Prostate gland (tissue), 2 donors: ENCODE results near the gene CEP85L. TPM values are rescaled to one million over a fixed set of nuclear protein-coding genes. Genes with fewer than 3 reads are reported as not detected.

Source experiments
- DNase-seq: peaks from one replicate; pipeline ENCODE4 v3.0.0-alpha.2; 2019; ENCODE audit warnings: low spot score
- H3K27ac ChIP-seq, 2 donors: fragments of 200-600 bp; sonication (generic); 2 replicates each; pipeline ENCODE4 v1.5.1; 2017 to 2019
- H3K27me3 ChIP-seq: fragments of 200-600 bp; sonication (generic); replicated peaks from 2 replicates; pipeline ENCODE4 v1.5.1; 2019; ENCODE audit not compliant: insufficient read depth
- H3K36me3 ChIP-seq, 2 donors: fragments of 200-600 bp; sonication (generic); 1 replicate in 1 of 2; 2 replicates in 1 of 2; pipeline versions ENCODE4 v1.5.1 to v1.8.1; 2017 to 2019
- H3K4me1 ChIP-seq: fragments of 200-600 bp; sonication (generic); replicated peaks from 2 replicates; pipeline ENCODE4 v1.5.1; 2019
- H3K4me3 ChIP-seq, 2 donors: fragments of 200-600 bp; sonication (generic); 2 replicates each; pipeline ENCODE4 v1.5.1; 2017 to 2019
- H3K9me3 ChIP-seq: fragments of 200-600 bp; sonication (generic); 2 replicates; pipeline ENCODE4 v1.5.1; 2017
- CTCF ChIP-seq, 4 experiments: fragments of 200-600 bp in 2 of 4; fragments of 450-650 bp in 2 of 4; sonication (generic) in 2 of 4; IDR thresholded peaks; 1 replicate in 3 of 4; 2 replicates in 1 of 4; pipeline ENCODE4 v1.5.1; 2016 to 2019; ENCODE audit warnings: antibody characterized with exemption in 4 of 4, mild to moderate bottlenecking in 2 of 4, moderate library complexity in 2 of 4
- POLR2A ChIP-seq: fragments of 450-650 bp; IDR thresholded peaks from one replicate; pipeline ENCODE4 v1.6.1; 2016; ENCODE audit warnings: antibody characterized with exemption, mild to moderate bottlenecking
- POLR2AphosphoS5 ChIP-seq: sonication (generic); formaldehyde crosslinking; IDR thresholded peaks from one replicate; pipeline ENCODE4 v1.6.1; 2017; ENCODE audit warnings: antibody characterized with exemption
- WGBS: methylation state at CpG from one replicate; pipeline ENCODE4 v1.1.5; 2018; 5-methylcytosine and 5-hydroxymethylcytosine counted together
- intact Hi-C: fragments of 100-400 bp; cut with DNase I; formaldehyde crosslinking; loops from one replicate; pipeline ENCODE4 v1.14.2; 2022
- total RNA-seq, 2 donors: library from RNA; depleted of rRNA; stranded (reverse); fragments of >200 nt; gene quantifications; one replicate each; pipeline ENCODE4 v1.1.0, GENCODE V29; 2016

The CEP85L gene
- total RNA-seq, 2 donors from 2014 or later, result 2.7 to 33.5 TPM

GRCh38 chr6:118522422-118522821, 129.0 kb downstream of the CEP85L start:
- no peak overlapping the region for H3K4me3 ChIP-seq
- no peaks in the 10 kb centered on the region for H3K27me3 ChIP-seq
- no peaks in the 10 kb centered on the region for H3K36me3 ChIP-seq
- TF ChIP-seq POLR2AphosphoS5 (no peak), POLR2A (no peak), CTCF (IDR thresholded peaks at IDR 0.05) (no peak)
- no peaks in the 10 kb centered on the region for H3K9me3 ChIP-seq
- H3K27ac ChIP-seq, result no peak overlapping the region
- WGBS, result 95% methylated on average over 4 of the region's 4 CpGs
- H3K4me1 ChIP-seq, result no peaks in the 10 kb centered on the region
- intact Hi-C loops, result no loop called here
- no peak for DNase-seq

- DNase-seq, result no peak
- no peak overlapping the region for H3K27ac ChIP-seq
- no peak overlapping the region for H3K4me3 ChIP-seq
- WGBS, result 77% methylated on average over 3 of the region's 3 CpGs
- H3K36me3 ChIP-seq, result no peaks in the 10 kb centered on the region
- H3K4me1 ChIP-seq, result no peaks in the 10 kb centered on the region
- H3K9me3 ChIP-seq, result no peaks in the 10 kb centered on the region
- intact Hi-C loops, result loop anchor here (5.0 kb wide), 1 partner anchor 38 kb away; no protein-coding TSS in a partner anchor
- TF ChIP-seq CTCF (IDR thresholded peaks at IDR 0.05) (no peak), POLR2AphosphoS5 (no peak), POLR2A (no peak)
- H3K27me3 ChIP-seq, result no peaks in the 10 kb centered on the region
Measured at GRCh38 chr6:118514689-118515088, 136.7 kb downstream of the CEP85L start.

- TF ChIP-seq CTCF (IDR thresholded peaks at IDR 0.05), result no peak
- TF ChIP-seq POLR2AphosphoS5, result no peak
- 90% methylated on average over 4 of the region's 4 CpGs for WGBS
- intact Hi-C loops, result loop anchor here (5.0 kb wide), 1 partner anchor 40 kb away; no protein-coding TSS in a partner anchor
- no peak overlapping the region for H3K27ac ChIP-seq
- H3K9me3 ChIP-seq, result no peaks in the 10 kb centered on the region
- no peak for DNase-seq
- no peaks in the 10 kb centered on the region for H3K4me1 ChIP-seq
- H3K36me3 ChIP-seq, result no peaks in the 10 kb centered on the region
- no peak overlapping the region for H3K4me3 ChIP-seq
- H3K27me3 ChIP-seq, result no peaks in the 10 kb centered on the region
Measured at GRCh38 chr6:118511930-118512715, 139.3 kb downstream of the CEP85L start.

- intact Hi-C loops, result loop anchor here (5.0 kb wide), 1 partner anchor 222 kb away; no protein-coding TSS in a partner anchor
- no peak for TF ChIP-seq POLR2AphosphoS5
- TF ChIP-seq CTCF (IDR thresholded peaks at IDR 0.05), result peak in 3 of 4 experiments; percentile 31 to 46 (median 37)
- TF ChIP-seq POLR2A, result no peak
- DNase-seq, result no peak
Measured at GRCh38 chr6:118509009-118509617, 142.3 kb downstream of the CEP85L start.

More at GRCh38 chr6:118509009-118509617, 142.3 kb downstream of the CEP85L start:
- H3K9me3 ChIP-seq, result no peaks in the 10 kb centered on the region
- H3K36me3 ChIP-seq, result no peaks in the 10 kb centered on the region
- H3K4me3 ChIP-seq, result no peak overlapping the region
- WGBS, result 57% methylated on average over 3 of the region's 3 CpGs
- no peaks in the 10 kb centered on the region for H3K27me3 ChIP-seq
- H3K4me1 ChIP-seq, result no peaks in the 10 kb centered on the region
- H3K27ac ChIP-seq, result no peak overlapping the region
